ENCODE measurements around the gene NFIA.

DNA sequence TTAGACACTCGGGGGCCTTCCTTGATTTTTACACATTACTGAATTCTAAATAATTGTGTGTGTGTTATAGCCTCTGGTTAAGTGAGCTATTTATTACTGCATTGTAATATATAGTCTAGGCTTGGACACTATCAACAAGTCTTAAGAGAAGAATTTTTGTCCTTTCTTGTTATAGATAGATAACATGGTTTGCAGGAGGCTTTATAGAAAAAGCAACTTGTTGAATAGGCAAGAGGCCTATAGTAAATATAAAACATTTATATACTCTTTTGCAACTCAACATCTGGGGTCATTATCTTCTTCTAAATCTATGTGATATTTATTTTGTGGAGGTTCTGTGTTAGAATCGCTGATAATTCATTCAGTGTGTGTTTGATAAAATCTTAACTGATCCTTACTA, 293.8 kb downstream of the NFIA start:
- no peak for TF ChIP-seq CTCF (IDR thresholded peaks at IDR 0.05)
- TF ChIP-seq POLR2A (IDR thresholded peaks at IDR 0.05), result no peak
